Upper lobe of right lung (tissue), 1 donor: ENCODE data around the gene STK33. TPM values are rescaled to one million over a fixed set of nuclear protein-coding genes. Genes with fewer than 3 reads are reported as not detected.

Source experiments
- ATAC-seq: fragments of 200-7000 bp; cut with Tn5 transposase; one replicate; pipeline ENCODE4 v1.9.1; 2020; ENCODE audit warnings: mild to moderate bottlenecking, moderate library complexity
- DNase-seq: peaks from one replicate; pipeline ENCODE4 v3.0.0-alpha.2; 2020
- H3K27ac ChIP-seq: fragments of 200-600 bp; one replicate; pipeline ENCODE4 v1.8.0; 2022
- H3K27me3 ChIP-seq: fragments of 200-600 bp; one replicate; pipeline ENCODE4 v1.8.0; 2022; ENCODE audit warnings: mild to moderate bottlenecking
- H3K36me3 ChIP-seq: fragments of 200-600 bp; one replicate; pipeline ENCODE4 v1.8.0; 2022
- H3K4me1 ChIP-seq: fragments of 200-600 bp; one replicate; pipeline ENCODE4 v1.8.0; 2022
- H3K4me3 ChIP-seq: fragments of 200-600 bp; one replicate; pipeline ENCODE4 v1.8.0; 2022; ENCODE audit warnings: mild to moderate bottlenecking
- H3K9me3 ChIP-seq: fragments of 200-600 bp; one replicate; pipeline ENCODE4 v1.8.0; 2022
- intact Hi-C: fragments of 100-400 bp; cut with DNase I; formaldehyde crosslinking; loops from one replicate; pipeline ENCODE4 v1.11.0; 2022
- total RNA-seq: library from RNA; stranded (reverse); fragmentation: NEBNext Ultra II Directional; extraction: Animal tissue kit (Norgen Biotek cat#: 25700); gene quantifications from one replicate; pipeline ENCODE4 v1.2.1, GENCODE V29; 2021
- TF ChIP-seq, protein P1 (sequence below): fragments of 200-600 bp; IDR thresholded peaks from one replicate; pipeline ENCODE4 v1.8.0; 2022; ENCODE audit warnings: antibody characterized with exemption
- donor health status: DM: no; HTN: yes; CAD: no; lungs with severe emphysema.

STK33 gene
- total RNA-seq, 1 donor from 2014 or later = 9.4 TPM

GRCh38 chr11:8459711-8460399 lies 134.2 kb downstream of the STK33 start:
- Histone ChIP-seq H3K27me3 (no peaks in the 10 kb centered on the region), H3K36me3 (no peaks in the 10 kb centered on the region), H3K27ac (no peak overlapping the region), H3K4me3 (no peak overlapping the region), H3K9me3 (no peaks in the 10 kb centered on the region), H3K4me1 (no peaks in the 10 kb centered on the region)
- ATAC-seq = no peak
- DNase-seq = no peak
- intact Hi-C loops = no loop called here
- TF ChIP-seq, protein P1, sequence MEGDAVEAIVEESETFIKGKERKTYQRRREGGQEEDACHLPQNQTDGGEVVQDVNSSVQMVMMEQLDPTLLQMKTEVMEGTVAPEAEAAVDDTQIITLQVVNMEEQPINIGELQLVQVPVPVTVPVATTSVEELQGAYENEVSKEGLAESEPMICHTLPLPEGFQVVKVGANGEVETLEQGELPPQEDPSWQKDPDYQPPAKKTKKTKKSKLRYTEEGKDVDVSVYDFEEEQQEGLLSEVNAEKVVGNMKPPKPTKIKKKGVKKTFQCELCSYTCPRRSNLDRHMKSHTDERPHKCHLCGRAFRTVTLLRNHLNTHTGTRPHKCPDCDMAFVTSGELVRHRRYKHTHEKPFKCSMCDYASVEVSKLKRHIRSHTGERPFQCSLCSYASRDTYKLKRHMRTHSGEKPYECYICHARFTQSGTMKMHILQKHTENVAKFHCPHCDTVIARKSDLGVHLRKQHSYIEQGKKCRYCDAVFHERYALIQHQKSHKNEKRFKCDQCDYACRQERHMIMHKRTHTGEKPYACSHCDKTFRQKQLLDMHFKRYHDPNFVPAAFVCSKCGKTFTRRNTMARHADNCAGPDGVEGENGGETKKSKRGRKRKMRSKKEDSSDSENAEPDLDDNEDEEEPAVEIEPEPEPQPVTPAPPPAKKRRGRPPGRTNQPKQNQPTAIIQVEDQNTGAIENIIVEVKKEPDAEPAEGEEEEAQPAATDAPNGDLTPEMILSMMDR = no peak

GRCh38 chr11:8442301-8442700 lies 151.7 kb downstream of the STK33 start:
- intact Hi-C loops = no loop called here
- Histone ChIP-seq H3K4me1 (no peaks in the 10 kb centered on the region), H3K27me3 (no peaks in the 10 kb centered on the region), H3K4me3 (no peak overlapping the region), H3K27ac (no peak overlapping the region), H3K9me3 (no peaks in the 10 kb centered on the region), H3K36me3 (no peaks in the 10 kb centered on the region)
- DNase-seq (no peak), ATAC-seq (no peak)
- TF ChIP-seq, protein P1 = no peak

DNA sequence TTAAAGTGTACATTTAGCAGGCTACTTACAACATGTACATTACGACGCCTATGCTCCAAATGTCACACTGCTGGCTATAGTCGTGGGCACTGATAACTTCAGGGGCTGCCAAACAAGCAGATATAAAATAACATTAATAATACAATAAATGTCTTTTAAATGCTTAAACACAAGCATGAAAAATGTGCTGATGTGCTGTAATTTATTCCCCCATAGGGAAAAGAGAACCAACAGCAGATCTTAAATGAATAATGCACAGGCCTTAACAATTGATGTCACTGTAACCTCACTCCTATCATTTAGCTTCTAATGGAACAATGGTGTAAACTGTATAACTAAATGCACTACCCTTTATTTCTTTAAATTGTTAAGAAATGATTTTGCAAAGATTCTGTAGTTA lies 153.4 kb downstream of the STK33 start:
- no peaks in the 10 kb centered on the region for H3K9me3 ChIP-seq
- DNase-seq = no peak
- no peak overlapping the region for H3K27ac ChIP-seq
- TF ChIP-seq, protein P1 = no peak
- no peaks in the 10 kb centered on the region for H3K36me3 ChIP-seq
- intact Hi-C loops = no loop called here
- H3K4me3 ChIP-seq = no peak overlapping the region
- no peaks in the 10 kb centered on the region for H3K4me1 ChIP-seq
- no peak for ATAC-seq
- H3K27me3 ChIP-seq = no peaks in the 10 kb centered on the region

GRCh38 chr11:8429483-8429882 lies 164.5 kb downstream of the STK33 start:
- Histone ChIP-seq H3K36me3 (no peaks in the 10 kb centered on the region), H3K4me1 (no peaks in the 10 kb centered on the region), H3K27me3 (no peaks in the 10 kb centered on the region), H3K27ac (no peak overlapping the region), H3K4me3 (no peak overlapping the region), H3K9me3 (no peaks in the 10 kb centered on the region)
- TF ChIP-seq, protein P1 = no peak
- ATAC-seq (no peak), DNase-seq (no peak)
- intact Hi-C loops = no loop called here

- H3K27me3 ChIP-seq = no peaks in the 10 kb centered on the region
- H3K9me3 ChIP-seq = no peaks in the 10 kb centered on the region
- H3K4me3 ChIP-seq = no peak overlapping the region
- no peaks in the 10 kb centered on the region for H3K4me1 ChIP-seq
- TF ChIP-seq, protein P1 = no peak
- no peak overlapping the region for H3K27ac ChIP-seq
- H3K36me3 ChIP-seq = no peaks in the 10 kb centered on the region
- DNase-seq (no peak), ATAC-seq (no peak)
- intact Hi-C loops = no loop called here
Observed at GRCh38 chr11:8426076-8426475, 168.0 kb downstream of the STK33 start.

DNA sequence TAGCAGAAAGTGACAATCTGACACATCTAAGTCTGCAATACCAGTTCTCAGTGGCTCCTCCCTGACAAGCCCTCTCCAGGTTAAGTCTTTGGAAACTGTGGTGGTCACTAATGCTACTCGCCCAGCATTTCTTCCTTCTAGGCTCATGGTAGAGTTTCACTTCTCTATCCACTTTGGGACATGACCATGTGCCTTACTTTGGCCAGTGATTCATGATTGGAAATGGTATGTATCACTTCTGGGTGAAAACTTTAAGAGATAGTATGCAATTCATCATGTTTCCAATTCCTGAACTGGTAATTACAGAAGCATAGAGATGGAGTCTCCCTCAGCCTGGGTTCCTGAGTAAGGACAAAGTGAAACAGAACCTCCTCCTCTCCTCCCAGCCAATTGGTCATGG lies 178.8 kb downstream of the STK33 start:
- no peak overlapping the region for H3K4me3 ChIP-seq
- TF ChIP-seq, protein P1 = no peak
- no peaks in the 10 kb centered on the region for H3K9me3 ChIP-seq
- H3K36me3 ChIP-seq = no peaks in the 10 kb centered on the region
- H3K27ac ChIP-seq = no peak overlapping the region
- no peak for DNase-seq
- intact Hi-C loops = no loop called here
- peak; percentile 51 for ATAC-seq
- no peaks in the 10 kb centered on the region for H3K4me1 ChIP-seq
- H3K27me3 ChIP-seq = no peaks in the 10 kb centered on the region
